Loucy (cell line): ENCODE data around the gene SEMA6A.
"Not testable (repeated sequence)": the region's sequence is repeated elsewhere in the genome, so short reads cannot be mapped to it uniquely, and the experiment has no call there.

Experiments used
- EZH2phosphoT487 ChIP-seq: fragments of 200-600 bp; IDR thresholded peaks from 2 replicates; pipeline ENCODE4 v1.6.1; 2018; ENCODE audit warnings: antibody characterized with exemption, mild to moderate bottlenecking, moderate library complexity, borderline replicate concordance
- TF ChIP-seq, protein P1 (sequence below): fragments of 200-600 bp; sonication (generic); conservative IDR thresholded peaks from 2 replicates; pipeline ENCODE4 v1.5.1; 2014; ENCODE audit warnings: mild to moderate bottlenecking, antibody characterized with exemption, low read length

GRCh38 chr5:116545465-116545864 is 29.2 kb downstream of the SEMA6A start:
- TF ChIP-seq, protein P1, sequence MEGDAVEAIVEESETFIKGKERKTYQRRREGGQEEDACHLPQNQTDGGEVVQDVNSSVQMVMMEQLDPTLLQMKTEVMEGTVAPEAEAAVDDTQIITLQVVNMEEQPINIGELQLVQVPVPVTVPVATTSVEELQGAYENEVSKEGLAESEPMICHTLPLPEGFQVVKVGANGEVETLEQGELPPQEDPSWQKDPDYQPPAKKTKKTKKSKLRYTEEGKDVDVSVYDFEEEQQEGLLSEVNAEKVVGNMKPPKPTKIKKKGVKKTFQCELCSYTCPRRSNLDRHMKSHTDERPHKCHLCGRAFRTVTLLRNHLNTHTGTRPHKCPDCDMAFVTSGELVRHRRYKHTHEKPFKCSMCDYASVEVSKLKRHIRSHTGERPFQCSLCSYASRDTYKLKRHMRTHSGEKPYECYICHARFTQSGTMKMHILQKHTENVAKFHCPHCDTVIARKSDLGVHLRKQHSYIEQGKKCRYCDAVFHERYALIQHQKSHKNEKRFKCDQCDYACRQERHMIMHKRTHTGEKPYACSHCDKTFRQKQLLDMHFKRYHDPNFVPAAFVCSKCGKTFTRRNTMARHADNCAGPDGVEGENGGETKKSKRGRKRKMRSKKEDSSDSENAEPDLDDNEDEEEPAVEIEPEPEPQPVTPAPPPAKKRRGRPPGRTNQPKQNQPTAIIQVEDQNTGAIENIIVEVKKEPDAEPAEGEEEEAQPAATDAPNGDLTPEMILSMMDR, result not testable (repeated sequence)
- not testable (repeated sequence) for TF ChIP-seq EZH2phosphoT487
